Choroid plexus epithelial cell (primary cell): ENCODE measurements around the gene CDK2AP2.
"Not testable (repeated sequence)": the region's sequence is repeated elsewhere in the genome, so short reads cannot be mapped to it uniquely, and the experiment has no call there.

ENCODE experiments used
- DNase-seq: peaks from one replicate; pipeline ENCODE4 v3.0.0-alpha.2; 2010; ENCODE audit warnings: low read depth
- H3K4me3 ChIP-seq: 2 replicates; pipeline ENCODE4 v1.5.1; 2011; ENCODE audit warnings: low read depth, mild to moderate bottlenecking, control low read depth, low read length, moderate library complexity
- CTCF ChIP-seq: conservative IDR thresholded peaks from 2 replicates; pipeline ENCODE4 v1.5.1; 2011; ENCODE audit warnings: low read depth, mild to moderate bottlenecking, control low read depth, inconsistent platforms, low read length, moderate library complexity

CDK2AP2 gene

GRCh38 chr11:67517784-67518552 lies 10.0 kb upstream of the CDK2AP2 start:
- no peak for DNase-seq
- TF ChIP-seq CTCF: no peak
- H3K4me3 ChIP-seq: no peak overlapping the region

DNA sequence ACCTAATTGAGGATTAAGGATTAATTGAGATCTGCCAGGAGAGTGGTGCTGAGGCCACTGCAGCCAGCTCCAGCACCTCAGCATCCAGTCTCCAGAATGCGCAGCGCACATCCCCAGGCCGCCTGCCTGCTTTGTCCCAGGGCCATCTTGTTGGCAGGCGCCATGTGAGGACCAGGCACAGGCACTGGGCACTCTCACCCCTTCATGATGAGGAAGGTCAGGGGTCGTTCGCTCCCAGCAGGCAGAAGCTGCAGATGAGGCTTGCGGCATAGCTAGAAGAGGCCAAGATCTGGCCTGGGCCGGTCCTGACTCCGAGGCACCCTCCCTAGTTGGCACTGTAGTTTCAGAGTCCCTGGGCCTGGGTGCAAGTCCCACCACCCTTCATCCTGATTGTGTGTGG lies 8.8 kb upstream of the CDK2AP2 start:
- H3K4me3 ChIP-seq: no peak overlapping the region
- no peak for DNase-seq
- no peak for TF ChIP-seq CTCF

- TF ChIP-seq CTCF: no peak
- DNase-seq: peak; percentile 14
Observed at GRCh38 chr11:67514116-67514515, 6.2 kb upstream of the CDK2AP2 start.

DNA sequence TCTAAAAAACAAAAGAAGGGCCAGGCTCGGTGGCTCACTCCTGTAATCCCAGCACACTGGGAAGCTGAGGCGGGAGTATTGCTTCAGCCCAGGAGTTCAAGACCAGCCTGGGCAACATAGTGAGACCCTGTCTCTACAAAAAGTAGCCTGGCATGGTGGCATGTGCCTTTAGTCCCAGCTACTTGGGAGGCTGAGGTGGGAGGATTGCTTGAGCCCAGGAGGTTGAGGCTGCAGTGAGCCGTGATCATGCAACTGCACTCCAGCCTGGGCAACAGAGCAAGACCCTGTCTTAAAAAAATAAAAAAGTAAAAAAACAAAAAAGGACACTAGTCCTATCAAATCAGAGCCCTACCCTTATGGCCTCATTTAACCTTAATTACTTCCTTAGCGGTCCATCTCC lies 3.6 kb upstream of the CDK2AP2 start:
- H3K4me3 ChIP-seq, DNase-seq: not testable (repeated sequence)

More at GRCh38 chr11:67514116-67514515, 6.2 kb upstream of the CDK2AP2 start:
- no peak overlapping the region for H3K4me3 ChIP-seq

DNA sequence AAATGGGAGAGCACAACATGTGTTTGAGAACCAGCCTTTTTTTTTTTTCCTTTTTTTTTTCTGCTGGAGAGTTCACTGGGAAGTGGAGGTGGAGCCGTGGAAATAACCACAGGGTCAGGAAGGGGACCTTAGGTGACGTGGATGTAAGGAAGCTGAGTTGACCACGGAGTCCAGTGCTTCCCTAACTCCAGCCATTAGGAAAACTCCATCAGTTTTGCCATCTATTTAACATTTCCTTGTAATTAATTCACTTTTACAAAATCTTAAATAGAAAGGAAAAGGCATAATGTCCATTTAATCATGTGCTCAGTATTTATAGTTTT lies 2.0 kb upstream of the CDK2AP2 start:
- DNase-seq: no peak
- H3K4me3 ChIP-seq: no peak overlapping the region
- TF ChIP-seq CTCF: no peak

GRCh38 chr11:67508486-67509121 lies 642 bp upstream of the CDK2AP2 start:
- TF ChIP-seq CTCF: no peak
- H3K4me3 ChIP-seq: peak overlapping the region; percentile 95
- peak; percentile 98 for DNase-seq

DNA sequence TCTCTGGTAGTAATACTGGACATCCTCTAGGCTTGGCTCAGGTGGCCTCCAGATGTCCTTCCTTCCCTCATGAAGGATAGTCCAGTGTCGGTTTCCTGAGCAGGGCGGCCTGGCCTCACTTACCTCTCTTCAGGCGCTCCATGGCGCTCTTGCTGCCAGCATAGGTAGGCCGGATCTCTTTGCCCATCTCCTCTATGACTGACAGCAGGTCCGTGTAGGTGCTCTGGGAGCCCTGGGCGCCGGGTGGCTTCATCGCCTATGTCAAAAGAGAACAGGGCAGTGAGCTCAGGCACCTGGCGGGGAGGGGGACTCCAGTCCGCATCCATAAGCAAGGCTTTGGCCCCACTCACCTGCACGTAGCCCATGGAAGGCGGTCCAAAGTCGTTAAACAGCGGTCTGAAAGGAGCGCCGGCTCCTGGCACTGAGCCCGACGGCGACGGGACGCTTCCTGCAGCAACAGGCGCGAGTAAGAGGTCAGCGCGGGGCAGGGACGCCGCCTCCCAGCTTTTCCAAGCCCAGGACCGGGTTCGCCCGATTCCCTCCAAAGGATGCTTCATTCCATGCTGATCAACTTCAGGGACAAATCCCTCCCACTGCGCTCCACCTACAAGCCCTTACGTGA lies 609 bp downstream of the CDK2AP2 start:
- peak overlapping the region; percentile 78 for H3K4me3 ChIP-seq
- peak; percentile 79 for DNase-seq
- TF ChIP-seq CTCF: no peak
